NCI-H146 (cell line): ENCODE results near the gene TMEM217.
"Not testable (repeated sequence)": the region's sequence is repeated elsewhere in the genome, so short reads cannot be mapped to it uniquely, and the experiment has no call there.

Experiments
- DNase-seq: peaks from one replicate; lab custom pipeline; 2025; lab: John Stamatoyannopoulos, UW

The TMEM217 gene

GRCh38 chr6:37182736-37183590, 75.0 kb downstream of the TMEM217 start:
- no peak for DNase-seq

- DNase-seq: not testable (repeated sequence)
These were observed 77.3 kb downstream of the TMEM217 start for GRCh38 chr6:37180610-37181009.

- DNase-seq: no peak
These were observed 77.9 kb downstream of the TMEM217 start for GRCh38 chr6:37180075-37180474.

- no peak for DNase-seq
These were observed 79.9 kb downstream of the TMEM217 start for GRCh38 chr6:37177935-37178517.

- DNase-seq: no peak
These were observed 80.6 kb downstream of the TMEM217 start for GRCh38 chr6:37177077-37177934.

GRCh38 chr6:37176268-37177076, 81.5 kb downstream of the TMEM217 start:
- DNase-seq: no peak

GRCh38 chr6:37175332-37176267, 82.3 kb downstream of the TMEM217 start:
- DNase-seq: no peak

- no peak for DNase-seq
These were observed 83.2 kb downstream of the TMEM217 start for GRCh38 chr6:37174515-37175331.

- no peak for DNase-seq
These were observed 83.8 kb downstream of the TMEM217 start for GRCh38 chr6:37174196-37174514.

- DNase-seq: no peak
These were observed 84.3 kb downstream of the TMEM217 start for GRCh38 chr6:37173493-37174195.

GRCh38 chr6:37172912-37173492, 84.9 kb downstream of the TMEM217 start:
- DNase-seq: no peak

- DNase-seq: peak; percentile 94
These were observed 85.8 kb downstream of the TMEM217 start for GRCh38 chr6:37171970-37172812.

GRCh38 chr6:37171201-37171969, 86.6 kb downstream of the TMEM217 start:
- peak; percentile 75 for DNase-seq

GRCh38 chr6:37170273-37171200, 87.4 kb downstream of the TMEM217 start:
- peak; percentile 90 for DNase-seq

GRCh38 chr6:37169496-37170272, 88.3 kb downstream of the TMEM217 start, which contains the start of gene PIM1:
Gene PIM1, plus strand, starts transcription at chr6:37170152. Its CDS starts 424 bp downstream, at chr6:37170576.
- peak; percentile 100 for DNase-seq
